ENCODE data around the gene KATNAL1.

Gene KATNAL1

DNA sequence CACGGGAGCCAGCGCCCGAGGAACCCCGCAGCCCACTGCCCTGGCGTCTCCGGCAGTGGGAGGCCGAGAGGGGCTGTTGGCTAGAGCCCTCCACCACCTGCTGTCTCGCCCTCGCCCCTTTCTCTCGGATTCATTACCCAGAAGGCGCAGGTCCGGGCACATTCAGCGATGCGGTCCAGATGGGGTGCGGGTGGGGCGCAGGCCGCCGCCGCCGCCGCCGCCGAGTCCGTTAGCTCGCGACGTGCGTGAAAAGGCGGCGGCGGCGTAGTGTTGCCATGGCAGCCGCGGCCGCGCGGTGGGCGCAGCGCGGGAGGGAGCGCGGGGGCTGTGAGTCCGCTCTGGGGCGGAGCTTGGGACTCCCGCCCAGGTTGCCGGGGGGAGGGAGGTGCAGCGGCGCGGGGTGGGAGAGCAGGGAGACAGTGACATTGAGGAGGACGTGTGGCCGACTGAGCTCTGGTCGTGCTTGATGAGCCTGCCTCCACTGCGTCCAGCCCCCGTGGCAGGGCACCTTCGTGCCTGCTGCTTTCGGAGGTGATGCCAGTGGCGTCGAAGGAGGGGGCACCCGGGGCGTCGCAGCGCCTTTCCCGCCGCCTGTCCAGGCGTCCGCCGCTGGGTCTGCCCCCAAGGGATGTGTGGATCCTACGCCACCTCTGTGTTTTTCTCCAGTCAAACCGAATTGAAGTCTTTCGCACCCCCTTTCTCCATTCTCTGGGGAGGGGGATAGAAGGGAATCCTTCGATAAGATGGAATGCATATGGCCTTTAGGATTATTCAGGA lies at the start of gene KATNAL1:
Gene KATNAL1 (minus strand): TSS at position 358 of the 777 bp plus-strand sequence. CDS start 23,774 bp downstream, outside the sequence.
- DNase-seq = no peak

DNA sequence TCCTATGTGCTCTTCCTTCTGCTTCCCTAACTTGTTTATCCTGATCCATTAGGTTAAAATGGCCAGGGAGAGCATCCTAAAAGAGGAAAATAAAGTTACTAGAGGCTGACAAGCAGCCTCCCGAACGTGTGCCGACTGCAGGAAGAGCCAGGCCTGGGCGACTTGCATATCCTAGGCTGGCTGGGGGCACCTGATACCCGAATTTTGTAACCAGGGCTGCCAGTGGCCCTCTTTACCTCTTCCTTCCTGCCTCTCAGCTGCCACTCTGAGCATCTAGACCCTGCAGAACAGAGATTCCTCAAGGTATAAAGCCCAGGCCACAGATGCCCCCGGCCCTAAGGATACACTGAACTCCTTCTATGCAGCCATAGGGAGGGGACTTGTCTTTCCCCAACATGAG lies 48.5 kb upstream of the KATNAL1 start:
- no peak for DNase-seq

- DNase-seq = no peak
Measured at GRCh38 chr13:30355384-30355699, 48.0 kb upstream of the KATNAL1 start.

- no peak for DNase-seq
Measured at GRCh38 chr13:30354493-30355383, 47.4 kb upstream of the KATNAL1 start.

- DNase-seq = no peak
Measured at GRCh38 chr13:30353471-30354215, 46.3 kb upstream of the KATNAL1 start.

DNA sequence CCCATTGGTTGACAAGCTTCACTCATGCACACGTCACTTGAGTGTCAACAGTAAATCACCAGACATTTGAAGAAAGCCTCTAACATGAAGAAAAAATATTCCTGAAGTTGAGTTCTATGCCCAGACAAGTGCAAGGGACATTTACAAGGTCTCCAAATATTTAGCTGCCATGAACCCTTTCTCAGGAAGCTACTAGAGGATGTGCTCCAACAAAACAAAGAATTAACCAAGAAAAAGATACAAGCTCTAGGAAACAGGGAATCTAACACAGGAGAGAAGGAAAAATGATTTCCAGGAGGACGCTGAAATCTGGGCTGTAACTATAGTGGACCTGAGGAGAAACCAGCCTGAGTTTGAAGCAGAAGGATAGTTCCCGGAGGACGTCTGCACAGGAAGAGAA lies 45.7 kb upstream of the KATNAL1 start:
- no peak for DNase-seq

GRCh38 chr13:30352121-30352520 lies 44.8 kb upstream of the KATNAL1 start:
- DNase-seq = no peak

DNA sequence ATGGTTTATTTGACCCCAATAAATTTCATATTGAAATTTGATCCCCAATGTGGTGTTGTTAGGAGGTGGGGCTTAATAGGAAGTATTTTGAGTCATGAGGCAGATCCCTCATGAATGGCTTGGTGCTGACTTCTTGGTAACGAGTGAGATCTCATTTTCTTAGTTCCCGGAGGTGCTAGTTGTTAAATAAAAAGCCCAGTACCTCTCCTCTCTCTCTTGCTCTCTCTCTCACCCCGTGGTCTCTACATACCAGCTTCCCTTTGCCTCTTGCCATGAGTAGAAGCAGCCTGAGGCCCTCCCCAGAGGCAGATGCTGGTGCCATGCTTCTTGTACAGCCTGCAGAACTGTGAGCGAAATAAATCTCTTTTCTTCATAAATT lies 39.4 kb upstream of the KATNAL1 start:
- no peak for DNase-seq

- DNase-seq = no peak
Measured at GRCh38 chr13:30346153-30346788, 38.9 kb upstream of the KATNAL1 start.

- no peak for DNase-seq
Measured at GRCh38 chr13:30345426-30346100, 38.2 kb upstream of the KATNAL1 start.

- DNase-seq = no peak
Measured at GRCh38 chr13:30341815-30342570, 34.6 kb upstream of the KATNAL1 start.

- no peak for DNase-seq
Measured at GRCh38 chr13:30340331-30341250, 33.2 kb upstream of the KATNAL1 start.

GRCh38 chr13:30339738-30340330 lies 32.5 kb upstream of the KATNAL1 start:
- DNase-seq = no peak

- no peak for DNase-seq
Measured at GRCh38 chr13:30338952-30339351, 31.6 kb upstream of the KATNAL1 start.

GRCh38 chr13:30338331-30338851 lies 31.0 kb upstream of the KATNAL1 start:
- no peak for DNase-seq

DNA sequence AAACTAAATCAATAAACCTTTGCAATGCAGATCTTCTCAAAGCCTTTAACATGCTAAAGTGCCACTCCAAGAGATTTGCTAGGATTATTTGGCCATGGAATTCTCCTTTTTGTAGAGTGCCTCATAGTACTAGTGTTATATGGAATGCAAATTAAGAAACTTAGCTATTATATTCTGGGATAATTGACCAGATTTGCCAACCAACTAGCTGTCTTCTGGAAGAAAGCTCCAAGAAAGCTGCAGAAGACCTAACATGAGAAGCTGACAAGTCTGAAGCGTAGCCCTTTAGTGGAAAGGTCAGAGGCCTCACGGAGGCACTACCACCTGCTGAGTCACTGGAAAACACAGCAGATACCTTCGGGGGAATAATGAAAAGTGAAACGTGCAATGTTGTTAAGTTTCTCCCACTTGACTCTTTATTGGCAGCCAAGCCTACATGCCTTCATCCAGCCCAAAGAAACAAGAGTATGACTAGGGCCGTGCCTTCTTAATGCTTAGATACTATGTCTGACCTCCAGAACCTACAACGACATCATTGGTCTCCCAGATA lies 29.8 kb upstream of the KATNAL1 start:
- no peak for DNase-seq

- DNase-seq = no peak
Measured at GRCh38 chr13:30334663-30335386, 27.5 kb upstream of the KATNAL1 start.

DNA sequence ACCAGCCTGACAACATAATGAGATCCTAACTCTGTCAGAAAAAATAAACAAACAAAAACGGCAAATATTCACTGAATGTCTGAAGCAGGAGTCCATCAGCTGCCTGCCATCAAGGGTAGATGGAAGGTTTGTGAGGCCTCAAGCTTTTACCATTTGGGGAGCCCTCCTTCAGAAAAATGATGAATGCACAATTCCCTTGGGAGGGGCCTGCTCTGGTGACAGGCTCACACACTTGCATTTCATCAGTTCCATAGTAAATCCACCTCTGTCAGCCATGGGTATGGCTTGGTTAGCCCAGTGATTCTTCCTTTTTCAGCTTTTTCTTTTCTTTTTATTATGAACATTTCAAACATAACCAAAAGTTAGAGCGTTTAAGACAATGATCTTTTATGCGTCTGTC lies 26.3 kb upstream of the KATNAL1 start:
- no peak for DNase-seq

Measured in NCI-H2081 treated with DMSO at 0.1 percent for 48 hours (cell line).